ENCODE measurements around the gene PIK3C2G. TPM values are rescaled to one million over a fixed set of nuclear protein-coding genes. Genes with fewer than 3 reads are reported as not detected.

Gene PIK3C2G
- total and polyA plus RNA-seq, 8 donors, result 0.29 to 191 (median 48.7) TPM

DNA sequence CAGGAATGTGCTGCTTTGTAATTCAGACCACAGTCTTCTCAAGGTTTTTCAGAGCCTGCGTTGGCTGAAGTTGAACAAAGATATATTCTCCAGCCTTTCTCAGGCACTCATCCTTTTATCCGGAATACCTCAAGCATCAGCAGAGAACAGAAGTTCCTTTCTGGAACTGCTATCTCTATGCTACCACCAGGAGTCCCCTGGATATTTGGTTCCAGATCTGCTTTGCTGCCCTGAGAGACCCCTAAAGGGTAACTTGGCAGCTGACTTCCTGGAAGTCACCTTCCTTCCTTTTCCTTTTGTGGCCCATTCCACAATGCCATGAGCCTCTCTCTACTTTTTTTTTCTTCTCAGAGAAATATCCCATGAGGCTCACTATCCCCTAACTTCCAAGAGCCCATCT, 288.3 kb downstream of the PIK3C2G start:
- 87 to 96% (median 91%) methylated on average over 2 of the region's 2 CpGs for WGBS, 5 donors
- intact Hi-C loops (cut with DNase I; ENCODE audit: low total_unique reads), result no loop called here
- TF ChIP-seq POLR2AphosphoS5 (IDR thresholded peaks at IDR 0.05), result no peak
- no peak for TF ChIP-seq EP300 (IDR thresholded peaks at IDR 0.05)
- TF ChIP-seq, protein P1, sequence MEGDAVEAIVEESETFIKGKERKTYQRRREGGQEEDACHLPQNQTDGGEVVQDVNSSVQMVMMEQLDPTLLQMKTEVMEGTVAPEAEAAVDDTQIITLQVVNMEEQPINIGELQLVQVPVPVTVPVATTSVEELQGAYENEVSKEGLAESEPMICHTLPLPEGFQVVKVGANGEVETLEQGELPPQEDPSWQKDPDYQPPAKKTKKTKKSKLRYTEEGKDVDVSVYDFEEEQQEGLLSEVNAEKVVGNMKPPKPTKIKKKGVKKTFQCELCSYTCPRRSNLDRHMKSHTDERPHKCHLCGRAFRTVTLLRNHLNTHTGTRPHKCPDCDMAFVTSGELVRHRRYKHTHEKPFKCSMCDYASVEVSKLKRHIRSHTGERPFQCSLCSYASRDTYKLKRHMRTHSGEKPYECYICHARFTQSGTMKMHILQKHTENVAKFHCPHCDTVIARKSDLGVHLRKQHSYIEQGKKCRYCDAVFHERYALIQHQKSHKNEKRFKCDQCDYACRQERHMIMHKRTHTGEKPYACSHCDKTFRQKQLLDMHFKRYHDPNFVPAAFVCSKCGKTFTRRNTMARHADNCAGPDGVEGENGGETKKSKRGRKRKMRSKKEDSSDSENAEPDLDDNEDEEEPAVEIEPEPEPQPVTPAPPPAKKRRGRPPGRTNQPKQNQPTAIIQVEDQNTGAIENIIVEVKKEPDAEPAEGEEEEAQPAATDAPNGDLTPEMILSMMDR (IDR thresholded peaks at IDR 0.05), result no peak
- TF ChIP-seq POLR2A (IDR thresholded peaks at IDR 0.05), result no peak
- no peaks in the 10 kb centered on the region for H3K9me3 ChIP-seq
- peaks cover 0 to 14% (median 6%) of the 10 kb centered on the region in 4 donors for H3K36me3 ChIP-seq
- H3K4me1 ChIP-seq, result peaks cover 0 to 10% (median 0%) of the 10 kb centered on the region in 4 donors
- no peak for DNase-seq
- H3K4me3 ChIP-seq, result no peak overlapping the region
- H3K27me3 ChIP-seq, result no peaks in the 10 kb centered on the region
- no peak overlapping the region for H3K27ac ChIP-seq

DNA sequence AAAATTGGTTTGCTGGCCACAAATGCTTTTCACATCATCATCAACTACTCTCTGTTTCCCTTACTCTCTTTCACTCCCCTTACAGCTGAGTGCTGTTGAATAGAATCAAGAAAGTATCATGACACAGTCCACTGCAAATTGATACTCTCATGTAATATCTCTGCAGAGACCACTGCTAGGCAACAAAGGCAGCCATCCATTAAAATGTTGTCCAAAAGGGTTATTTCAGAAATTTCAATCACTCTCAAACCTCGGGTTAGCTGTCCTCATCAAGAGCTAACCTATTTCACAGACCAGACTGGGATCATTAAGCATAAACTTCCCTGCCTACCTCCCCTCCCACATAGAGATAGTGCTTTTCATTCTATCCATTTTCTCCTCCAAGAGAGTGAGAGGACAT, 289.8 kb downstream of the PIK3C2G start:
- H3K4me1 ChIP-seq, result peaks cover 0 to 9% (median 0%) of the 10 kb centered on the region in 4 donors
- intact Hi-C loops (cut with DNase I; ENCODE audit: low total_unique reads), result no loop called here
- H3K4me3 ChIP-seq, result no peak overlapping the region
- TF ChIP-seq EP300 (IDR thresholded peaks at IDR 0.05), result no peak
- TF ChIP-seq, protein P1 (IDR thresholded peaks at IDR 0.05), result no peak
- TF ChIP-seq POLR2A (IDR thresholded peaks at IDR 0.05), result no peak
- TF ChIP-seq POLR2AphosphoS5 (IDR thresholded peaks at IDR 0.05), result no peak
- no peaks in the 10 kb centered on the region for H3K27me3 ChIP-seq
- no peak overlapping the region for H3K27ac ChIP-seq
- WGBS, 5 donors, result 79 to 90% (median 88%) methylated on average over 1 of the region's 1 CpG
- no peak for DNase-seq
- H3K9me3 ChIP-seq, result no peaks in the 10 kb centered on the region
- peaks cover 0 to 12% (median 6%) of the 10 kb centered on the region in 4 donors for H3K36me3 ChIP-seq

DNA sequence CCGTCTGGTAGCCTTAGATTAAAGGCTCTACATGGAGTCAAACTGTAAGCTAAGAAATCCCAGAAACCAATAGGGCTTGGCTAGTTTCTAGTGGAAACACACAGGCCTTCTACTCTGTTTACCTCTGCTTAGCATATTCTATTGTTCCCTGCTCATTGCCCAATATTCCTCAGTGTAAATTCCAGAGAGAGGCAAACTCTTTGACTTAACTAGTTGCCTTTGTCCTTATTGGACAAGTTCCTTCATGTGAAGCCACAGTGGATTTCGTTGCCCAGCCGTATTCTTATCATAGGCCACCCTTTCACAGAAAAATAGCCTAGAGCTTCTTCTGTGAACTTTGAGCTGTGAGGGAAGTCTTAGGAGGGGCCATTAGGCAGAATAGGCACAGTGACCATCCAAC, 290.4 kb downstream of the PIK3C2G start:
- Histone ChIP-seq H3K27ac (no peak overlapping the region), H3K27me3 (no peaks in the 10 kb centered on the region), H3K4me3 (no peak overlapping the region), H3K36me3 (peaks cover 0 to 7% (median 3%) of the 10 kb centered on the region in 4 donors), H3K9me3 (no peaks in the 10 kb centered on the region), H3K4me1 (peaks cover 0 to 3% (median 0%) of the 10 kb centered on the region in 4 donors)
- TF ChIP-seq POLR2A (IDR thresholded peaks at IDR 0.05), result no peak
- TF ChIP-seq, protein P1 (IDR thresholded peaks at IDR 0.05), result no peak
- no peak for TF ChIP-seq POLR2AphosphoS5 (IDR thresholded peaks at IDR 0.05)
- no peak for TF ChIP-seq EP300 (IDR thresholded peaks at IDR 0.05)
- WGBS, 5 donors, result 73 to 86% (median 80%) methylated on average over 3 of the region's 3 CpGs
- intact Hi-C loops (cut with DNase I; ENCODE audit: low total_unique reads), result no loop called here
- DNase-seq, result no peak

DNA sequence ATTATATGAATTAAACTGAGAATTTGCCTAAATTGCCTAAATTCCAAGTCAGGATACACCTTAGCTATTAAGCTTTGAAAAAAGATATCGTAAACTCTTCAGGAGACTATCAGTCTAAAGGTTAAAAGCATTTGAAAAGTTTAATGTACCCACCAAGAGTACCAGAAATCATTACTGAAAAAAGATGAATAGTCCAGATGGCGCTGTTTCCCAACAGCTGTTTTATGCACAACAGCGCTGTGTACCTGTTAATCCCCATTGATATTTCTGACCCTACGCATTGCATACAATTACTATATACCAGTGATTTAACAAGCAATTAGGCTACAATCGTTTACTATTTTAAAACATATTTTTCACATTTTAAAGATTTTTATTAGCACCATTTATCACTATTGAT, 291.5 kb downstream of the PIK3C2G start:
- peak in 1 of 2 donors; percentile 12 for DNase-seq
- H3K4me3 ChIP-seq, result no peak overlapping the region
- no peak overlapping the region for H3K27ac ChIP-seq
- intact Hi-C loops (cut with DNase I; ENCODE audit: low total_unique reads), result no loop called here
- H3K9me3 ChIP-seq, result peaks cover 0 to 3% (median 0%) of the 10 kb centered on the region in 4 donors
- 88 to 99% (median 93%) methylated on average over 5 of the region's 5 CpGs for WGBS, 5 donors
- H3K27me3 ChIP-seq, result no peaks in the 10 kb centered on the region
- no peak for TF ChIP-seq POLR2AphosphoS5 (IDR thresholded peaks at IDR 0.05)
- TF ChIP-seq EP300 (IDR thresholded peaks at IDR 0.05), result no peak
- no peak for TF ChIP-seq POLR2A (IDR thresholded peaks at IDR 0.05)
- TF ChIP-seq, protein P1 (IDR thresholded peaks at IDR 0.05), result no peak
- no peaks in the 10 kb centered on the region for H3K4me1 ChIP-seq
- peaks cover 0 to 7% (median 1%) of the 10 kb centered on the region in 4 donors for H3K36me3 ChIP-seq

All from stomach (tissue), 9 donors.